ENCODE results near the gene BARX1. TPM values are rescaled to one million over a fixed set of nuclear protein-coding genes. Genes with fewer than 3 reads are reported as not detected.

BARX1 gene
- total and polyA plus RNA-seq, 9 of the 15 experiments (the other 6 are each of a cell fraction or from before 2014, with no cell fraction given) = 0.11 to 0.14 TPM; not detected in 7

DNA sequence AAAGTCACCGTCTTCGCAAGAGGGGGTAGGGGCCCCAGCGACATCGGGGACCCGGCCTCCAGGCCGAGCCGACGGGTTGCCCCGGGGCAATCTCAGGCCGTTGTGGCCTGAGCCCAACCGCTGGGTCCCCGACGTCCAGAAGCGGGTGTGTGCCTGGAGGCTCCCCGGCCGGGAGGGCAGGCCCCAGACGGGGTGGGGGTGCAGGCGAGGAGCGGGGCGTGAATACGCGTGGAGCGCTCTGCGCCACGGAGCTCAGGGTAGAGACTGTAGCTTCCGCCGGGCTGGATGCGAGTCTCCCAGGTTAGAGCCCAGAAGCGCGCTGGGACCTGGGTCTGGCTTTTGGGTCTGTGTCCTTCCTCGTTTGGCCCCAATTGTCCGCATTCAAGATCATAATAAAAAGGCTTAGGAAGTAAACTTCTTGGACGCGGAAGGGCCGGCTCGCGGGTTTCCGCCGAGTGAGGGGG lies 3.5 kb downstream of the BARX1 start (continued):
- TF ChIP-seq, protein P1, sequence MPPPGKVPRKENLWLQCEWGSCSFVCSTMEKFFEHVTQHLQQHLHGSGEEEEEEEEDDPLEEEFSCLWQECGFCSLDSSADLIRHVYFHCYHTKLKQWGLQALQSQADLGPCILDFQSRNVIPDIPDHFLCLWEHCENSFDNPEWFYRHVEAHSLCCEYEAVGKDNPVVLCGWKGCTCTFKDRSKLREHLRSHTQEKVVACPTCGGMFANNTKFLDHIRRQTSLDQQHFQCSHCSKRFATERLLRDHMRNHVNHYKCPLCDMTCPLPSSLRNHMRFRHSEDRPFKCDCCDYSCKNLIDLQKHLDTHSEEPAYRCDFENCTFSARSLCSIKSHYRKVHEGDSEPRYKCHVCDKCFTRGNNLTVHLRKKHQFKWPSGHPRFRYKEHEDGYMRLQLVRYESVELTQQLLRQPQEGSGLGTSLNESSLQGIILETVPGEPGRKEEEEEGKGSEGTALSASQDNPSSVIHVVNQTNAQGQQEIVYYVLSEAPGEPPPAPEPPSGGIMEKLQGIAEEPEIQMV (tag; conservative IDR thresholded peaks at IDR 0.05; ENCODE audit: low read depth) = no peak

DNA sequence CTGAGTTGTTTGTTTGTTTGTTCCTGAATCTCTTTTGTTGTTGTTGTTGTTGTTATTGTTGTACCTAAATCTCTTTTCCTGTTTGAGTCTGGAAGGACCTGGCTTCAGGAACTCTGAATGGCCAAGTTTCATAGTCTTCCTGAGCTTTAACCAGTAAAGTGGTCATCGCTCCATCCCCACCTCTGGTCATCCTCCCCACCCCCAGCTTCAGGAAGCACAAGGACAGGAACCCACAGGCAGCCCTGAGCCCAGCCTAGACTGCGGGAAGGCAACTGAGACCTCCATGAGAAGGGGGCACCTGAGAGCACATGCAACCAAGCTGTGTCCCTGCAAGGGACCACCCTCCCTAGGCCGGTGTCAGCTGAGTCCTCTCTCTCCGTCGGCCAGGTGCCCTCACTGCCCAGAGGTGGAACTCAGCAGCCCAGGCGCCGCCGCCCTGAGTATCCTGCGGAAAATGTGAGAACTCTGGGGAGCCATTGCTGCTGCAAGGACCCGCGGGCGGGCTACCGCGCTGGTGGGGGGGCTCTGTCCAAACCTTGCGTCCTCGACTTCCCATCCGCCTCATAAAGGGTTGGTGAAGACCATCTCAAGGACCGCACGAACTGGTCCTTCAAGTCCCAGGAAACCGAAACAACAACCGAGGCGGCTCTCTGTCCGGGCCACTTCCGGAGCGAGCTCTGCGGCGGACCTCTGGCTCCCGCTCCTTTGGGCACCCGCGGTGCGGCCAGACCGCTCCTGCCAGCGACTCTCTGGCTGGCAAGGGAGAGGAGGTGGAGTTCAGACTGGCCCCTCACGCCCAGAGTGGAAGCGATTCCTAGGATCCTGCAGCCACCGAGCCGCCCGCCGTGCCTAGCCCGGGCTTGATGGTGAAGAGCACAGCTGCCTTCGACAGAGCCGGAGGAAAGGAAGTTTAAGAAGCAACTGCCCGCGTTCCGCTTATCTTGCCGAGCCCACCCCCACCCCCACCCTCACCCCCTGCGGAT lies 4.2 kb downstream of the BARX1 start:
- H3K4me1 ChIP-seq (replicated peaks in 1 of 2; ENCODE audit: control insufficient read depth in 2 of 2, insufficient read depth in 2 of 2, low read length in 2 of 2) = peaks cover 0 to 49% of the 10 kb centered on the region in 2 experiments; a peak in 2 of 5 replicates
- no peaks in the 10 kb centered on the region for H3K9me3 ChIP-seq (replicated peaks; ENCODE audit: control insufficient read depth, insufficient read depth, low read depth, low read length)
- FAIRE-seq (no peak), DNase-seq (ENCODE audit: extremely low read depth in 1 of 4, low spot score in 3 of 4) (no peak), ATAC-seq (no peak)
- in situ Hi-C loops (cut with MboI) = no loop called here
- no peaks in the 10 kb centered on the region for H3K9me1 ChIP-seq (ENCODE audit: control insufficient read depth, insufficient read depth, low read length)
- peaks cover 5% of the 10 kb centered on the region; the same call in 1 of the 2 replicates for H4K20me1 ChIP-seq (replicated peaks; ENCODE audit: control insufficient read depth, insufficient read depth, low read length)
- H3K79me2 ChIP-seq (ENCODE audit: control insufficient read depth, insufficient read depth, low read length) = no peaks in the 10 kb centered on the region
- H3K9ac ChIP-seq (ENCODE audit: insufficient read depth in 1 of 2, low read depth in 2 of 2, low read length in 2 of 2) = no peak overlapping the region
- WGBS (ENCODE audit: insufficient coverage, low coverage, missing lambda C conversion rate) = 11% methylated on average over 30 of the region's 47 CpGs
- H2AFZ ChIP-seq (ENCODE audit: low read depth, low read length) = no peak overlapping the region
- CTCF ChIA-PET (ENCODE audit: low intra/inter-chr PET ratio) = no interaction called here
- POLR2A ChIA-PET = interaction anchor here (1.3 to 1.5 kb wide), 2 partner anchors 8 to 13 kb away, joined by 3 to 4 read pairs; no protein-coding TSS in a partner anchor
- no peaks in the 10 kb centered on the region for H3K36me3 ChIP-seq (ENCODE audit: control insufficient read depth, insufficient read depth, low read length)
- intact Hi-C loops (cut with micrococcal nuclease) = no loop called here
- H3K27ac ChIP-seq (ENCODE audit: extremely low read depth, low read depth, low read length) = no peak overlapping the region
- H3K4me2 ChIP-seq (ENCODE audit: insufficient read depth, low read length) = no peak overlapping the region
- no TSS peak for BruUV-seq (replicated peaks)
- no peak for TF ChIP-seq SPI1 (IDR thresholded peaks at IDR 0.05; ENCODE audit: borderline replicate concordance, low read depth, low read length)
- TF ChIP-seq, protein P2, sequence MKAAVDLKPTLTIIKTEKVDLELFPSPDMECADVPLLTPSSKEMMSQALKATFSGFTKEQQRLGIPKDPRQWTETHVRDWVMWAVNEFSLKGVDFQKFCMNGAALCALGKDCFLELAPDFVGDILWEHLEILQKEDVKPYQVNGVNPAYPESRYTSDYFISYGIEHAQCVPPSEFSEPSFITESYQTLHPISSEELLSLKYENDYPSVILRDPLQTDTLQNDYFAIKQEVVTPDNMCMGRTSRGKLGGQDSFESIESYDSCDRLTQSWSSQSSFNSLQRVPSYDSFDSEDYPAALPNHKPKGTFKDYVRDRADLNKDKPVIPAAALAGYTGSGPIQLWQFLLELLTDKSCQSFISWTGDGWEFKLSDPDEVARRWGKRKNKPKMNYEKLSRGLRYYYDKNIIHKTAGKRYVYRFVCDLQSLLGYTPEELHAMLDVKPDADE (conservative IDR thresholded peaks at IDR 0.05; ENCODE audit: control insufficient read depth, low read depth, low read length) = no peak
- TF ChIP-seq, protein P3, sequence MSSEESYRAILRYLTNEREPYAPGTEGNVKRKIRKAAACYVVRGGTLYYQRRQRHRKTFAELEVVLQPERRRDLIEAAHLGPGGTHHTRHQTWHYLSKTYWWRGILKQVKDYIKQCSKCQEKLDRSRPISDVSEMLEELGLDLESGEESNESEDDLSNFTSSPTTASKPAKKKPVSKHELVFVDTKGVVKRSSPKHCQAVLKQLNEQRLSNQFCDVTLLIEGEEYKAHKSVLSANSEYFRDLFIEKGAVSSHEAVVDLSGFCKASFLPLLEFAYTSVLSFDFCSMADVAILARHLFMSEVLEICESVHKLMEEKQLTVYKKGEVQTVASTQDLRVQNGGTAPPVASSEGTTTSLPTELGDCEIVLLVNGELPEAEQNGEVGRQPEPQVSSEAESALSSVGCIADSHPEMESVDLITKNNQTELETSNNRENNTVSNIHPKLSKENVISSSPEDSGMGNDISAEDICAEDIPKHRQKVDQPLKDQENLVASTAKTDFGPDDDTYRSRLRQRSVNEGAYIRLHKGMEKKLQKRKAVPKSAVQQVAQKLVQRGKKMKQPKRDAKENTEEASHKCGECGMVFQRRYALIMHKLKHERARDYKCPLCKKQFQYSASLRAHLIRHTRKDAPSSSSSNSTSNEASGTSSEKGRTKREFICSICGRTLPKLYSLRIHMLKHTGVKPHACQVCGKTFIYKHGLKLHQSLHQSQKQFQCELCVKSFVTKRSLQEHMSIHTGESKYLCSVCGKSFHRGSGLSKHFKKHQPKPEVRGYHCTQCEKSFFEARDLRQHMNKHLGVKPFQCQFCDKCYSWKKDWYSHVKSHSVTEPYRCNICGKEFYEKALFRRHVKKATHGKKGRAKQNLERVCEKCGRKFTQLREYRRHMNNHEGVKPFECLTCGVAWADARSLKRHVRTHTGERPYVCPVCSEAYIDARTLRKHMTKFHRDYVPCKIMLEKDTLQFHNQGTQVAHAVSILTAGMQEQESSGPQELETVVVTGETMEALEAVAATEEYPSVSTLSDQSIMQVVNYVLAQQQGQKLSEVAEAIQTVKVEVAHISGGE (CRISPR knock-in tag; IDR thresholded peaks at IDR 0.05) = peak in 1 of 3 experiments; percentile 61; a peak in 1 of 6 replicates
- H3K27me3 ChIP-seq (ENCODE audit: control insufficient read depth in 2 of 2, insufficient read depth in 2 of 2, low read length in 2 of 2) = peaks cover 48 to 86% of the 10 kb centered on the region in 2 experiments
- H3K4me3 ChIP-seq = no peak overlapping the region
